ENCODE measurements around the gene MIER2.
"Not testable (repeated sequence)": the region's sequence is repeated elsewhere in the genome, so short reads cannot be mapped to it uniquely, and the experiment has no call there.

Gene MIER2

DNA sequence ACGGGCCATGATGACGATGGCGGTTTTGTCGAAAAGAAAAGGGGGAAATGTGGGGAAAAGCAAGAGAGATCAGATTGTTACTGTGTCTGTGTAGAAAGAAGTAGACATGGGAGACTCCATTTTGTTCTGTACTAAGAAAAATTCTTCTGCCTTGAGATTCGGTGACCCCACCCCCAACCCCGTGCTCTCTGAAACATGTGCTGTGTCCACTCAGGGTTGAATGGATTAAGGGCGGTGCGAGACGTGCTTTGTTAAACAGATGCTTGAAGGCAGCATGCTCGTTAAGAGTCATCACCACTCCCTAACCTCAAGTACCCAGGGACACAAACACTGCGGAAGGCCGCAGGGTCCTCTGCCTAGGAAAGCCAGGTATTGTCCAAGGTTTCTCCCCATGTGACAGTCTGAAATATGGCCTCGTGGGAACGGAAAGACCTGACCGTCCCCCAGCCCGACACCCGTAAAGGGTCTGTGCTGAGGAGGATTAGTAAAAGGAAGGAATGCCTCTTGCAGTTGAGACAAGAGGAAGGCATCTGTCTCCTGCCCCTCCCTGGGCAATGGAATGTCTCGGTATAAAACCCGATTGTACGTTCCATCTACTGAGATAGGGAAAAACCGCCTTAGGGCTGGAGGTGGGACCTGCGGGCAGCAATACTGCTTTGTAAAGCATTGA, 42.2 kb upstream of the MIER2 start:
- not testable (repeated sequence) for H3K4me3 ChIP-seq (ENCODE audit: low read length); H3K36me3 ChIP-seq (ENCODE audit: insufficient read depth, low read length); H3K9ac ChIP-seq (ENCODE audit: low read depth, low read length); H3K4me1 ChIP-seq (ENCODE audit: control insufficient read depth, insufficient read depth, low read length); H3K4me2 ChIP-seq (ENCODE audit: low read length); H3K9me3 ChIP-seq (replicated peaks; ENCODE audit: low read length)
- peaks cover 14% of the 10 kb centered on the region for H3K27me3 ChIP-seq (ENCODE audit: control insufficient read depth, insufficient read depth, low read length)

DNA sequence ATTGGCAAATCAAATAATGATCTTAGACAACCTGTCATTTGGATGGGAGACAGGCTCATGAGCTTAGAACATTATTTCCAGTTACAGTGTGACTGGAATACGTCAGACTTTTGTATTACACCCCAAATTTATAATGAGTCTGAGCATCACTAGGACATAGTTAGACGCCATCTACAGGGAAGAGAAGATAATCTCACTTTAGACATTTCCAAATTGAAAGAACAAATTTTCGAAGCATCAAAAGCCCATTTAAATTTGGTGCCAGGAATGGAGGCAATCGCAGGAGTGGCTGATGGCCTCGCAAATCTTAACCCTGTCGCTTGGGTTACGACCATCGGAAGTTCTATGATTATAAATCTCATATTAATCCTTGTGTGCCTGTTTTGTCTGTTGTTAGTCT, 41.6 kb upstream of the MIER2 start:
- not testable (repeated sequence) for H3K9me3 ChIP-seq (replicated peaks; ENCODE audit: low read length); H3K9ac ChIP-seq (ENCODE audit: low read depth, low read length); H3K36me3 ChIP-seq (ENCODE audit: insufficient read depth, low read length); H3K4me1 ChIP-seq (ENCODE audit: control insufficient read depth, insufficient read depth, low read length); H3K4me3 ChIP-seq (ENCODE audit: low read length); H3K4me2 ChIP-seq (ENCODE audit: low read length)
- peaks cover 14% of the 10 kb centered on the region for H3K27me3 ChIP-seq (ENCODE audit: control insufficient read depth, insufficient read depth, low read length)

DNA sequence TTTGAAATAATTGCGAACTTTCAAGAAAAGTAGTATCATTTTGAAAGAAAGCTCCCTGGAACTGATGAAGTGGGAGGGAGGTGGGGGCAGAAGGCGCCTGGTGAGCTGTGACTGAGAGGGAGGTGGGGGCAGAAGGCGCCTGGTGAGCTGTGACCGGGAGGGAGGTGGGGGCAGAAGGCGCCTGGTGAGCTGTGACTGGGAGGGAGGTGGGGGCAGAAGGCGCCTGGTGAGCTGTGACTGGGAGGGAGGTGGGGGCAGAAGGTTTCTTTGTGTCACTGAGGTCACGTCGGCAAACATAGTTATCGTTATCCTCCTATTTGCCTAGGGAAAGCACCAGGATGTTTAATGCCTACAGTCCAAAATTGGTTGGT, 40.2 kb upstream of the MIER2 start:
- Histone ChIP-seq H3K9me3 (replicated peaks; ENCODE audit: low read length) (no peaks in the 10 kb centered on the region), H3K4me1 (ENCODE audit: control insufficient read depth, insufficient read depth, low read length) (peaks cover 8% of the 10 kb centered on the region), H3K36me3 (ENCODE audit: insufficient read depth, low read length) (no peaks in the 10 kb centered on the region), H3K27me3 (ENCODE audit: control insufficient read depth, insufficient read depth, low read length) (peaks cover 14% of the 10 kb centered on the region), H3K4me3 (ENCODE audit: low read length) (no peak overlapping the region), H3K9ac (ENCODE audit: low read depth, low read length) (no peak overlapping the region), H3K4me2 (ENCODE audit: low read length) (no peak overlapping the region)

DNA sequence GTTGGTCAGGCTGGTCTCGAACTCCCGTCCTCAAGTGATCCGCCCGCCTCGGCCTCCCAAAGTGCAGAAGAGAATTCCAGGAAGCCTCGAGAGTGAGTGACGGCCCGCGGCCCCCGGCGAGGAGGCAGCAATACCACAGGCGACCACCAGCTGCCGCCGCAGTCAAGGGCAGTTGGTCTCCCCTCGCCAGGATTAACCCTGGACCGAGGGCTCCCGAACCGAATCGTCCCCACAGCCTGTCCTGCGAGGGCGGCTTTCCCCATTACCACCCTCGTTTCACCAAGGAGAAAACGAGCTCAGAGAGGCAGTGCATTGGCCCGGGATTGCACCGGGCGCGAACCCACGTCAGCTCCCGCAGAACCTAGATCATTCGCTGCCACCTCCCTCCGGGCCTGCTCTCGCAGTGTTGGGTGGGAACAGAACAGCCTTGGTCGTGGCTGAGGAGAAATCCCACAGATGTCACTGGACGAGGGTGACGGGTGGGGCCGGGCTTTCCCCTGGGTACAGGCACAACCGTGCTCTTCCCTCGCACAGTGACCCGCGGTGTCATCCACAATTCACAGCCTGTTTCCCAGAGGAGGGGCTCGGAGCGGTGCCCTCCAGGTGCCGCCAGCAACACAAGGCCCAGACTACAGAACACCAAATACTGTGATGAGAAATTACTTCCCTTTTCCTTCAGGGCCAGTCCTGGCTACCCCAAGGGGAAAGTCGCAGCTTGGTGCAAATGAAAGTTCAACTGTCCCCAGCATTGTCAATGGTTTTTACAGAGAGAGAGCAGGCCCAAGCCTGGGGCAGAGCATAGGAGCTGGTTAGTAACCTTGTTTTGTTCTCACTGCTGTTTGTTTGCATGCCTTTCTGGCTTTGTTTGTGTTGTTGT, 39.6 kb upstream of the MIER2 start:
- Histone ChIP-seq H3K9me3 (replicated peaks; ENCODE audit: low read length) (no peaks in the 10 kb centered on the region), H3K36me3 (ENCODE audit: insufficient read depth, low read length) (no peaks in the 10 kb centered on the region), H3K4me2 (ENCODE audit: low read length) (no peak overlapping the region), H3K9ac (ENCODE audit: low read depth, low read length) (no peak overlapping the region), H3K27me3 (ENCODE audit: control insufficient read depth, insufficient read depth, low read length) (peaks cover 14% of the 10 kb centered on the region), H3K4me1 (ENCODE audit: control insufficient read depth, insufficient read depth, low read length) (peaks cover 8% of the 10 kb centered on the region), H3K4me3 (ENCODE audit: low read length) (no peak overlapping the region)

DNA sequence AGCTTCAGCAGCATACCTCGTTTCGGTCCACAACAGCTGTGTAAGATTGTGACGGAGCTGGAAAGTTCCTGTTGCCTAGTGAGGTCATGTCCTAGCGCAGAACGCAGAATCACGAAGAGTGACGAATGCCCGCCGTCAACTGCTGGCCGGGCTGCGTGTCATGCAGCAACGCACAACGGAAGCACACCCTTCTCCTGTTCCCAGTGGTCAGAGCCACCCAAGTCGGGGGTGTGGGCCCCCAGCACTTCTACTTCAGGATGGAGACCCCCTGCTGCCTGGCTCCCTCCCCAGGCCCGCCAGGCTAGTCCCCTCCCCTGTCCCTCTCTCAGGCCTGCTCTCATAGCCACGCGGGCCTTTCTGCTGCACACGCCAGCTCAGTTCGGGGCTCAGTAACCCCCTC, 38.4 kb upstream of the MIER2 start:
- no peak overlapping the region for H3K9ac ChIP-seq (ENCODE audit: low read depth, low read length)
- H3K36me3 ChIP-seq (ENCODE audit: insufficient read depth, low read length) = no peaks in the 10 kb centered on the region
- peaks cover 8% of the 10 kb centered on the region for H3K4me1 ChIP-seq (ENCODE audit: control insufficient read depth, insufficient read depth, low read length)
- H3K27me3 ChIP-seq (ENCODE audit: control insufficient read depth, insufficient read depth, low read length) = peaks cover 14% of the 10 kb centered on the region
- H3K4me3 ChIP-seq (ENCODE audit: low read length) = no peak overlapping the region
- no peaks in the 10 kb centered on the region for H3K9me3 ChIP-seq (replicated peaks; ENCODE audit: low read length)
- no peak overlapping the region for H3K4me2 ChIP-seq (ENCODE audit: low read length)

DNA sequence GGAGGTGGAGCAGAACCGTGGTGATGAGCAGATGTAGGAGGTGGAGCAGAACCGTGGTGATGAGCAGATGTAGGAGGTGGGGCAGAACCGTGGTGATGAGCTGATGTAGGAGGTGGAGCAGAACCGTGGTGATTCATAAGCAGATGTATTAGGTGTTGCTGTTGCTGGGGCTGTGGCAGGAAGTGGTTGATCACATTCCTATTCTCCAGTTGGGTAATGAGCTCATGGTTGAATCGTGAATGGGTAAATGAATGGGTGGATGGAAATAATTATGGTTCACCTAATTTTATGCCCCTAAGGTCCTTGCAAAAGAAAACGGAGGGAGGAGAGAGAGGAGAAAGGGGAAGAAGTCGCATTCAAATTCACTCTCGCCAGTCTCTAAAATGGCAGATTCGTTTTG, 38.0 kb upstream of the MIER2 start:
- not testable (repeated sequence) for H3K4me2 ChIP-seq (ENCODE audit: low read length); H3K4me1 ChIP-seq (ENCODE audit: control insufficient read depth, insufficient read depth, low read length); H3K9me3 ChIP-seq (replicated peaks; ENCODE audit: low read length); H3K9ac ChIP-seq (ENCODE audit: low read depth, low read length); H3K36me3 ChIP-seq (ENCODE audit: insufficient read depth, low read length); H3K4me3 ChIP-seq (ENCODE audit: low read length)
- H3K27me3 ChIP-seq (ENCODE audit: control insufficient read depth, insufficient read depth, low read length) = peaks cover 14% of the 10 kb centered on the region

DNA sequence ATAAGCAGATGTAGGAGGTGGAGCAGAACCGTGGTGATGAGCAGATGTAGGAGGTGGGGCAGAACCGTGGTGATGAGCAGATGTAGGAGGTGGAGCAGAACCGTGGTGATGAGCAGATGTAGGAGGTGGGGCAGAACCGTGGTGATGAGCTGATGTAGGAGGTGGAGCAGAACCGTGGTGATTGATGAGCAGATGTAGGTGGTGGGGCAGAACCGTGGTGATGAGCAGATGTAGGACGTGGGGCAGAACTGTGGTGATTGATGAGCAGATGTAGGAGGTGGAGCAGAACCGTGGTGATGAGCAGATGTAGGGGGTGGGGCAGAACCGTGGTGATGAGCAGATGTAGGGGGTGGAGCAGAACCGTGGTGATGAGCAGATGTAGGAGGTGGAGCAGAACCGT, 37.3 kb upstream of the MIER2 start:
- H3K4me2 ChIP-seq (ENCODE audit: low read length) = not testable (repeated sequence)
- H3K27me3 ChIP-seq (ENCODE audit: control insufficient read depth, insufficient read depth, low read length) = peaks cover 14% of the 10 kb centered on the region

DNA sequence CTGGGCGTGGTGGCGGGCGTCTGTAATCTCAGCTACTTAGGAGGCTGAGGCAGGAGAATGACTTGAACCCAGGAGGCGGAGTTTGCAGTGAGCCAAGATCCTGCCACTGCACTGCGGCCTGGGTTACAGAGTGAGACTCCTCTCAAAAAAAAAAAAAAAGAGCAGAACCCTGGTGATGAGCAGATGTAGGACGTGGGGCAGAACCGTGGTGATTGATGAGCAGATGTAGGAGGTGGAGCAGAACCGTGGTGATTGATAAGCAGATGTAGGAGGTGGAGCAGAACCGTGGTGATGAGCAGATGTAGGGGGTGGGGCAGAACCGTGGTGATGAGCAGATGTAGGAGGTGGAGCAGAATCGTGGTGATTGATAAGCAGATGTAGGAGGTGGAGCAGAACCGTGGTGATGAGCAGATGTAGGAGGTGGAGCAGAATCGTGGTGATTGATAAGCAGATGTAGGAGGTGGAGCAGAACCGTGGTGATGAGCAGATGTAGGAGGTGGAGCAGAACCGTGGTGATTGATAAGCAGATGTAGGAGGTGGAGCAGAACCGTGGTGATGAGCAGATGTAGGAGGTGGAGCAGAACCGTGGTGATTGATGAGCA, 36.1 kb upstream of the MIER2 start:
- not testable (repeated sequence) for H3K4me3 ChIP-seq (ENCODE audit: low read length); H3K4me1 ChIP-seq (ENCODE audit: control insufficient read depth, insufficient read depth, low read length); H3K9me3 ChIP-seq (replicated peaks; ENCODE audit: low read length); H3K36me3 ChIP-seq (ENCODE audit: insufficient read depth, low read length); H3K9ac ChIP-seq (ENCODE audit: low read depth, low read length); H3K4me2 ChIP-seq (ENCODE audit: low read length)
- H3K27me3 ChIP-seq (ENCODE audit: control insufficient read depth, insufficient read depth, low read length) = peaks cover 14% of the 10 kb centered on the region

More for the DNA sequence above, 37.3 kb upstream of the MIER2 start:
- not testable (repeated sequence) for H3K9ac ChIP-seq (ENCODE audit: low read depth, low read length); H3K36me3 ChIP-seq (ENCODE audit: insufficient read depth, low read length); H3K9me3 ChIP-seq (replicated peaks; ENCODE audit: low read length); H3K4me3 ChIP-seq (ENCODE audit: low read length); H3K4me1 ChIP-seq (ENCODE audit: control insufficient read depth, insufficient read depth, low read length)

DNA sequence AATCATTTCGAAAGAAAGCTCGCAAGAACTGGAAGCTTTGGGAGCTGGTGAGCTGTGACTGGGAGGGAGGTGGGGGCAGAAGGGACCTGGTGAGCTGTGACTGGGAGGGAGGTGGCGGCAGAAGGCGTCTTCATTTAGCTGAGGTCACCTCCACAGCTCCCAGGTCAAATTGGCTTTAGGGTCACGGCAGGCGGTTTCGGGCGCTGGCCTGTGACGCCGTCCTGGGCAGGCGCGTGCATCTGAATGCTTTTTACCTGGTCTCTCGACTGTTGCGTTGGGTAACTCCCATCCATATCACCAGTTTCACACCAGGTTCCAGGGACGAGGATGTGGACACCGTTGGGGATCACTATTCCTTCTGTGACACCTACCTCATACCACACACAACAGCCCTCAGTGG, 35.2 kb upstream of the MIER2 start:
- H3K27me3 ChIP-seq (ENCODE audit: control insufficient read depth, insufficient read depth, low read length) = peaks cover 19% of the 10 kb centered on the region
- no peak overlapping the region for H3K4me2 ChIP-seq (ENCODE audit: low read length)
- no peak overlapping the region for H3K4me3 ChIP-seq (ENCODE audit: low read length)
- no peak overlapping the region for H3K9ac ChIP-seq (ENCODE audit: low read depth, low read length)
- no peaks in the 10 kb centered on the region for H3K36me3 ChIP-seq (ENCODE audit: insufficient read depth, low read length)
- no peaks in the 10 kb centered on the region for H3K9me3 ChIP-seq (replicated peaks; ENCODE audit: low read length)
- H3K4me1 ChIP-seq (ENCODE audit: control insufficient read depth, insufficient read depth, low read length) = peaks cover 8% of the 10 kb centered on the region

DNA sequence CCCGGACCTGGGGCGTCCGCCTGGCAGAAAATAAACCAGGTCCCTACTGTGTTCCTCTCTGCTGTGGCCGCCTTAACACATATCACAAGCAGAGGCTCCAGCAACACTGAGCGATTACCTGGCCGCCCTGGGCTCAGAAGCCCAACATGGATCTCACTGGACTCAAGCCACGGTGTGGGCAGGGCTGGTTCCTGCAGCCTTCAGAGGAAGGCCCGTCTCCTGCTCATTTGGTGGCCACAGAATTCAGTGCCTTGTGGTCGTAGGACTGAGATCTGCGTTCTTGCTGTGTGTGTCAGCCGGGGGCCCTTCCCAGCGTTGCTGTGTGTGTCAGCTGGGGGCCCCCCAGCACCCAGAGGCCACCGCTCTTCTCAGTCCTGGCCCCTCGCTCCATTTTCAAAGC, 34.1 kb upstream of the MIER2 start:
- no peak overlapping the region for H3K4me3 ChIP-seq (ENCODE audit: low read length)
- H3K9me3 ChIP-seq (replicated peaks; ENCODE audit: low read length) = no peaks in the 10 kb centered on the region
- H3K27me3 ChIP-seq (ENCODE audit: control insufficient read depth, insufficient read depth, low read length) = peaks cover 22% of the 10 kb centered on the region
- H3K9ac ChIP-seq (ENCODE audit: low read depth, low read length) = no peak overlapping the region
- H3K4me1 ChIP-seq (ENCODE audit: control insufficient read depth, insufficient read depth, low read length) = peaks cover 8% of the 10 kb centered on the region
- no peaks in the 10 kb centered on the region for H3K36me3 ChIP-seq (ENCODE audit: insufficient read depth, low read length)
- H3K4me2 ChIP-seq (ENCODE audit: low read length) = no peak overlapping the region

DNA sequence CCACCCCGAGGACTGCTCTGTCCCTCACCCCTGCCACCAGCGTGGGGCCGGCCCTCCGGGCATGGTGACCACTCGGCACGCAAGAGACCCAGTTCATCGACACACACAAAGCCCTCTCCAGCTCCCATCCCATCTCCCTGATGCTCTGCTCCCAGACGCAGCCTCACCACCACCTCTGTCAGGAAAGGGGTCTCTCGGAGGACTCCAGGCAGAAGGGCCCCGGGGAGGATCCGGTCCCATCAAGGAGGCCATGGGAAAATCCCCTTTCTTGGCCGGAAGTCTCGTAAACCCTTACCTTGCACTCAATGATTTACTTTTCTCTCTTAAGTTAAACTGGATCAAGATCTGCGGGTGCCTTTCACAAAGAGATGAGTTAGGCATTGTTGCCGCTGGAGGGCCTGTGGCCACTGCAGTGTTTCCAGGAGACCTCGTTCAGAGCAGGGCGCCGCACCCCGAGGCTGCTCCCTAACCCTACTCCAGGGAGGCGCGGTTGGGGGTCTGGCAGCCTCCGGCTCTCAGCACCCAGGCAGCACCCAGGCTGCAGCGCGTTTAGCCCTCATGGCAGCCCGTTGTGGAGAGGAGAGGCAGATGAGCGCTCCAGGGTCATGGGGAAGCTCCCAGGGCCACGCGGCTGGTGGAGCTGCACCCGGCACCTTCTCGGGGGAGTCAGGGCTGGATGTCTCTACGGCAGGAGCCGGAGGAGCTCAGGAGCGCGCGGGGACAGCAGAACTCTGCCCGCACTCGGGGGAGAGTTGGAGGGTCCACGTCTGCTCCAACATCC, 33.4 kb upstream of the MIER2 start:
- H3K9ac ChIP-seq (ENCODE audit: low read depth, low read length) = no peak overlapping the region
- H3K36me3 ChIP-seq (ENCODE audit: insufficient read depth, low read length) = no peaks in the 10 kb centered on the region
- peaks cover 6% of the 10 kb centered on the region for H3K4me1 ChIP-seq (ENCODE audit: control insufficient read depth, insufficient read depth, low read length)
- H3K4me3 ChIP-seq (ENCODE audit: low read length) = no peak overlapping the region
- no peak overlapping the region for H3K4me2 ChIP-seq (ENCODE audit: low read length)
- H3K9me3 ChIP-seq (replicated peaks; ENCODE audit: low read length) = no peaks in the 10 kb centered on the region
- H3K27me3 ChIP-seq (ENCODE audit: control insufficient read depth, insufficient read depth, low read length) = peaks cover 23% of the 10 kb centered on the region
